ENCODE measurements around the gene NUP214.

GRCh38 chr9:131188976-131189375, 63.6 kb downstream of the NUP214 start:
- TF ChIP-seq CTCF (IDR thresholded peaks at IDR 0.05), result no peak
- no peak for TF ChIP-seq POLR2A (IDR thresholded peaks at IDR 0.05)

Measured in prostate gland (tissue), 2 donors.